COLO829 (cell line): ENCODE measurements around the gene JAM3.
"Not testable (repeated sequence)": the region's sequence is repeated elsewhere in the genome, so short reads cannot be mapped to it uniquely, and the experiment has no call there.

Experiments used
- DNase-seq: peaks from one replicate; pipeline ENCODE4 v3.0.0; 2012; ENCODE audit warnings: low spot score

JAM3 gene

DNA sequence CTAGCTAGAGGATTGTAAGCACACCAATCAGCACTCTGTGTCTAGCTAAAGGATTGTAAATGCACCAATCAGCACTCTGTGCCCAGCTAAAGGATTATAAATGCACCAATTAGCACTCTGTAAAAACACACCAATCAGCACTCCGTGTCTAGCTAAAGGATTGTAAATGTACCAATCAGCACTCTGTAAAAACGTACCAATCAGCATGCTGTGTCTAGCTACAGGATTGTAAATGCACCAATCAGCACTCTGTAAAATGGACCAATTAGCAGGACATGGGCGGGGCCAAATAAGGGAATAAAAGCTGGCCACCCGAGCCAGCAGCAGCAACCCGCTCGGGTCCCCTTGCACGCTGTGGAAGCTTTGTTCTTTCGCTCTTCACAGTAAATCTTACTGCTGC lies 119.2 kb downstream of the JAM3 start:
- not testable (repeated sequence) for DNase-seq

DNA sequence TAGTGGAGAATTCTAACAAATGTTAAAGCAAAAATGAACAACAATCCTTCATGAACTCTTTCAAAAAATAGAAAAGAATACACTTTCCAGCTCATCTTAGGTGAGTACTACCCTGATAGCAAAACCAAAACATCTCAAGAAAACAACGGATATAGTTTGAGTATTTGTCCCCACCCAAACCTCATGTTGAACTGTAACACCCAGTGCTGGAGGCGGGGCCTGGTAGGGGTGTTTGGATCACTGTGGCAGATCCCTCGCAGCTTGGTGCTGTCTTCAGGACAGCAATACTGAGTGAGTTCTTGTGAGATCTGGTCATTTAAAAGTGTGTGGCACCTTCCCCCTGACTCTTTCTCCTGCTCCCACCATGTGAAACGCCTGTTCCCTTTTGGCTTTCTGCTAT lies 127.9 kb downstream of the JAM3 start:
- DNase-seq = no peak

DNA sequence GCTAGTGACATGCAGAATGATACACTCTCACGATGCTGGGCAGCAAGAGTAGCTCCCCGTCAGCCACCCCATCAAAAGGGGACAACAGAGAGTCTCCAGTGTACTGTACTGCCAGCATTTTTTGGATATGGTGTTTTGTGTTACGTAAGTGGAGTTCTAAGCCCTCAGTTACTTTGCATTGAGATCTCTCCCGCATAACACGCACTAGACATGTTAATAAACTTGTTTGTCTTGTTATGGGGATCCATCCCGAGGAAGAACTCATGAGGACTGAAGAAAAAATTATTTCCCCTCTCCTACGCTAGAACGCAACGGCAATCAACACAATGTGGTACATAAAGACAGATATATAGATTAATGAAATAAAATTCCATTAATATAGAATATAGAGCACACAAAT lies 130.7 kb downstream of the JAM3 start:
- no peak for DNase-seq

DNA sequence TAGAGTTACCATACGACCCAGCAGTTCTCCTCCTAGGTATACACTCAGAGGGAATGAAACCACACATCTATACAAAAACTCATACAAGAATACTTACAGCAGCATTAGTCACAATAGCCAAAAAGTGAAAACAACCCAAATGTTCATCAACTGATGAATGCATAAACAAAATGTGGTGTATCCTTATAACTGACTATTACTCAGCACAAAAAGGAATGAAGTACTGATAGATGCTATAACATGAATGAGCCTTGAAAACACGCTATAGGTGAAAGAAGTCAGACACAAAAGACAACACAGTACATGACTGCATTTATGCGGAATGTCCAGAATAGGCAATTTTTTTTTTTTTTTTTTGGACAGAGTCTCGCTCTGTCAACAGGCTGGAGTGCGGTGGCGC lies 131.8 kb downstream of the JAM3 start:
- DNase-seq = no peak
